Measurements from ENCODE around the gene PLCG1.

The PLCG1 gene

GRCh38 chr20:41178495-41178894, 41.2 kb downstream of the PLCG1 start:
- no peak for DNase-seq (ENCODE audit: low read depth in 4 of 4, low spot score in 1 of 4)

- no peak for DNase-seq (ENCODE audit: low read depth in 4 of 4, low spot score in 1 of 4)
These were observed 41.6 kb downstream of the PLCG1 start for GRCh38 chr20:41178904-41179432.

GRCh38 chr20:41179961-41180360, 42.6 kb downstream of the PLCG1 start:
- DNase-seq (ENCODE audit: low read depth in 4 of 4, low spot score in 1 of 4): no peak

GRCh38 chr20:41180599-41181333, 43.4 kb downstream of the PLCG1 start:
- DNase-seq (ENCODE audit: low read depth in 4 of 4, low spot score in 1 of 4): no peak

GRCh38 chr20:41181567-41181966, 44.2 kb downstream of the PLCG1 start:
- DNase-seq (ENCODE audit: low read depth in 4 of 4, low spot score in 1 of 4): no peak

GRCh38 chr20:41182296-41183212, 45.2 kb downstream of the PLCG1 start:
- no peak for DNase-seq (ENCODE audit: low read depth in 4 of 4, low spot score in 1 of 4)

- no peak for DNase-seq (ENCODE audit: low read depth in 4 of 4, low spot score in 1 of 4)
These were observed 46.0 kb downstream of the PLCG1 start for GRCh38 chr20:41183391-41183790.

GRCh38 chr20:41183831-41184230, 46.5 kb downstream of the PLCG1 start:
- no peak for DNase-seq (ENCODE audit: low read depth in 4 of 4, low spot score in 1 of 4)

- DNase-seq (ENCODE audit: low read depth in 4 of 4, low spot score in 1 of 4): no peak
These were observed 47.8 kb downstream of the PLCG1 start for GRCh38 chr20:41185013-41185757.

GRCh38 chr20:41187668-41188067, 50.3 kb downstream of the PLCG1 start:
- no peak for DNase-seq (ENCODE audit: low read depth in 4 of 4, low spot score in 1 of 4)

GRCh38 chr20:41191562-41192500, 54.5 kb downstream of the PLCG1 start:
- DNase-seq (ENCODE audit: low read depth in 4 of 4, low spot score in 1 of 4): no peak

GRCh38 chr20:41192575-41192974, 55.2 kb downstream of the PLCG1 start:
- no peak for DNase-seq (ENCODE audit: low read depth in 4 of 4, low spot score in 1 of 4)

GRCh38 chr20:41196653-41197225, 59.4 kb downstream of the PLCG1 start:
- no peak for DNase-seq (ENCODE audit: low read depth in 4 of 4, low spot score in 1 of 4)

GRCh38 chr20:41198443-41198842, 61.1 kb downstream of the PLCG1 start:
- DNase-seq (ENCODE audit: low read depth in 4 of 4, low spot score in 1 of 4): no peak

GRCh38 chr20:41200446-41201202, 63.3 kb downstream of the PLCG1 start:
- no peak for DNase-seq (ENCODE audit: low read depth in 4 of 4, low spot score in 1 of 4)

- no peak for DNase-seq (ENCODE audit: low read depth in 4 of 4, low spot score in 1 of 4)
These were observed 64.4 kb downstream of the PLCG1 start for GRCh38 chr20:41201760-41202159.

- no peak for DNase-seq (ENCODE audit: low read depth in 4 of 4, low spot score in 1 of 4)
These were observed 65.1 kb downstream of the PLCG1 start for GRCh38 chr20:41202426-41202825.

GRCh38 chr20:41203660-41204059, 66.3 kb downstream of the PLCG1 start:
- DNase-seq (ENCODE audit: low read depth in 4 of 4, low spot score in 1 of 4): no peak

All from stimulated activated CD4-positive, alpha-beta T cell treated with anti-CD3 and anti-CD28 coated beads, Interleukin-1b, Interleukin-23, amount 100 ng/mL, for 24 hours (primary cell).